Stimulated activated CD8-positive, alpha-beta memory T cell treated with anti-CD3 and anti-CD28 coated beads, Interleukin-2, amount 100 ng/mL, for 1 hour (primary cell): ENCODE data around the gene HDDC3.

Experiments used
- DNase-seq, 2 donors: peaks; one replicate each; pipeline ENCODE4 v3.0.0-alpha.2; 2020; ENCODE audit warnings: low read depth in 2 of 2

Gene HDDC3

DNA sequence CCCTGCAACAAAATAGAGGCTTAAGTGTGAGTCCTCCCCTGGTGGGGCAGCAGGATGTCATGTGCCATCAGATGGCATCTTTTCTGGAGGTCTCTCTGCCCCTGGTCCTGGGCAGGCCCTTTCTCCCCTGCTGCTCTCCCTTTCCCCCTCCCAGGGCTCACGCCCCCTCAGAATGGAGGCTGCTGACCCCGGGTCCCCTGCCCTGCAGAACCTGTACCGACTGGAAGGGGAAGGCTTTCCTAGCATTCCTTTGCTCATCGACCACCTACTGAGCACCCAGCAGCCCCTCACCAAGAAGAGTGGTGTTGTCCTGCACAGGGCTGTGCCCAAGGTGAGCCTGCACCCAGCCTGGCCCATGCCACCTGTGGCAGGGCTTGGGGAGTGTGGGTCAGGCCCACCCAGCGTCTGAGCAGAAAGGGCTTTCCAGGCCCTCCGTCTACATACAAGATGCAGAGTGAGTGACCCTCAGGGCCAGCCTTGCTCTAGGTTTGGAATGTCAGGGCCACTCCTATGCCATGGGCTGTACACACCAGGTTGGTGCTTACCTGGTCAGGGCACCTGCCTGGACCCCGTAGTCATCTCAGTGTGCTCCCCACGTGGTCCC lies 40.9 kb downstream of the HDDC3 start:
- no peak for DNase-seq

DNA sequence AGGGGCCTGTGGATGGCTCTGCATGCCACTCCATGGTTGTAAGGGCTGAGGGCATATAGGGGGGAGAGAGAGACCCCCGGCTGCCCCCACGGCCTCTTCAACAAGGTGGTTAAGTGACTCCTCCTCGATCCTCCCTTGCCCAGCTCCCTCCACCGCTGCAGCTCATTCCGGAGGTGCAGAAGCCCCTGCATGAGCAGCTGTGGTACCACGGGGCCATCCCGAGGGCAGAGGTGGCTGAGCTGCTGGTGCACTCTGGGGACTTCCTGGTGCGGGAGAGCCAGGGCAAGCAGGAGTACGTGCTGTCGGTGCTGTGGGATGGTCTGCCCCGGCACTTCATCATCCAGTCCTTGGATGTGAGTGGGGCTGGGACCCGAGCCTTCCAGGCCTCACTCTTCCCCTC lies 41.5 kb downstream of the HDDC3 start:
- no peak for DNase-seq

DNA sequence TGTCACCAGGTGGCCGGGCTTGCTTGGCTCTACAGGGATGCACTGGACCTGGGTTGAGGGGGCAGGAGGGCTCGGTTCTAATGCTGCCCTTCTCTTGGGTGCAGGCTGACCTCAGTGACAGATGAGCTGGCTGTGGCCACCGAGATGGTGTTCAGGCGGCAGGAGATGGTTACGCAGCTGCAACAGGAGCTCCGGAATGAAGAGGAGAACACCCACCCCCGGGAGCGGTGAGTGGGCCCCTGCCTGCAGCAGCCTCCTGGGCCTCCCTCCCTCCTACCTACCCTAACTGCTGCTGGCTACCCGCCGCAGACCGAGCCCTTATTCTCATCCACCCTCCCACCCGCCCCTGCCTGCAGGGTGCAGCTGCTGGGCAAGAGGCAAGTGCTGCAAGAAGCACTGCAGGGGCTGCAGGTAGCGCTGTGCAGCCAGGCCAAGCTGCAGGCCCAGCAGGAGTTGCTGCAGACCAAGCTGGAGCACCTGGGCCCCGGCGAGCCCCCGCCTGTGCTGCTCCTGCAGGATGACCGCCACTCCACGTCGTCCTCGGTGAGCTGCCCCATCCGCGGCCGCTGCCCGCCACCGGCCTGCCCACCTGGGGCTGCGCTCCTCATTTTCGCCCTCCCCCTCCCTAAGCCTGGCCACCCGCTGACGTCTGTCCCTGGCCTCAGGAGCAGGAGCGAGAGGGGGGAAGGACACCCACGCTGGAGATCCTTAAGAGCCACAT lies 42.5 kb downstream of the HDDC3 start:
- no peak for DNase-seq

DNA sequence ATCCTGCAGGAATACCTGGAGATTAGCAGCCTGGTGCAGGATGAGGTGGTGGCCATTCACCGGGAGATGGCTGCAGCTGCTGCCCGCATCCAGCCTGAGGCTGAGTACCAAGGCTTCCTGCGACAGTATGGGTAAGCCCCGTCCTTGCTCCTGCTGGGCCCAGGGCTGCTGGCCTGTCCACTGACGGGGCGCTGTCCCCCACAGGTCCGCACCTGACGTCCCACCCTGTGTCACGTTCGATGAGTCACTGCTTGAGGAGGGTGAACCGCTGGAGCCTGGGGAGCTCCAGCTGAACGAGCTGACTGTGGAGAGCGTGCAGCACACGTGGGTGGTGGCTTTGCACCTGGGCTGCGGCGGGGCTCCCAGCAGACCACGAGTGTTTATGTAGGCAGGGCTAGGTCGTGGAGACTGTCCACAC lies 43.0 kb downstream of the HDDC3 start:
- no peak for DNase-seq

DNA sequence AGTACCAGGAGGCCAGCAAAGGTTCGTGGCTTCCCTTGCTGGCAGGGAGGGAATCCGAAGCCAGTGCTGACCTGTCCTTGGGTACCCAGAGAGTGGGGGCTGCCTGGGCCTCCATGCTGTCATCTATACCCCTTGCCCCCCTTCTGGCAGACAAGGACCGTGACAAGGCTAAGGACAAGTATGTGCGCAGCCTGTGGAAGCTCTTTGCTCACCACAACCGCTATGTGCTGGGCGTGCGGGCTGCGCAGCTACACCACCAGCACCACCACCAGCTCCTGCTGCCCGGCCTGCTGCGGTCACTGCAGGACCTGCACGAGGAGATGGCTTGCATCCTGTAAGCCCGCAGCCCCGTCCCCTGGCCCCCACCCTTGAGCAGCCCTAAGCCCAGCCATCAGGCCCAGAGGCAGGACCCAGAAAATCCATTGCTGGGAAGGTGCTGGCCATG lies 45.3 kb downstream of the HDDC3 start:
- DNase-seq, result no peak

DNA sequence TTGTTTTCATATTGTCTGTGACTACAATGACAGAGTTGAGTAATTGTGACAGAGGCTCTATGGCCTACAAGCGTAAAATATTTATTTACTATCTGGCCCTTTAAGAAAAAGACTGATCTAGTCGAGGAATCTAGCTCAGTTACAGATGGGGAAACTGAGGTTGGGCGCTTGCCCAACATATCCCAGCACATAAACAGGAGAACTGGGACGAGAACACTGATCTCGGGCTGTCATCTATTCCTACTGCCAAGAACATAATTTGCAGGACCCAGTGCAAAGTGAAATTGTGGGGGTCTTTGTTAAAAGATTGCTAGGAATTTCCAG lies 46.1 kb downstream of the HDDC3 start:
- no peak for DNase-seq

DNA sequence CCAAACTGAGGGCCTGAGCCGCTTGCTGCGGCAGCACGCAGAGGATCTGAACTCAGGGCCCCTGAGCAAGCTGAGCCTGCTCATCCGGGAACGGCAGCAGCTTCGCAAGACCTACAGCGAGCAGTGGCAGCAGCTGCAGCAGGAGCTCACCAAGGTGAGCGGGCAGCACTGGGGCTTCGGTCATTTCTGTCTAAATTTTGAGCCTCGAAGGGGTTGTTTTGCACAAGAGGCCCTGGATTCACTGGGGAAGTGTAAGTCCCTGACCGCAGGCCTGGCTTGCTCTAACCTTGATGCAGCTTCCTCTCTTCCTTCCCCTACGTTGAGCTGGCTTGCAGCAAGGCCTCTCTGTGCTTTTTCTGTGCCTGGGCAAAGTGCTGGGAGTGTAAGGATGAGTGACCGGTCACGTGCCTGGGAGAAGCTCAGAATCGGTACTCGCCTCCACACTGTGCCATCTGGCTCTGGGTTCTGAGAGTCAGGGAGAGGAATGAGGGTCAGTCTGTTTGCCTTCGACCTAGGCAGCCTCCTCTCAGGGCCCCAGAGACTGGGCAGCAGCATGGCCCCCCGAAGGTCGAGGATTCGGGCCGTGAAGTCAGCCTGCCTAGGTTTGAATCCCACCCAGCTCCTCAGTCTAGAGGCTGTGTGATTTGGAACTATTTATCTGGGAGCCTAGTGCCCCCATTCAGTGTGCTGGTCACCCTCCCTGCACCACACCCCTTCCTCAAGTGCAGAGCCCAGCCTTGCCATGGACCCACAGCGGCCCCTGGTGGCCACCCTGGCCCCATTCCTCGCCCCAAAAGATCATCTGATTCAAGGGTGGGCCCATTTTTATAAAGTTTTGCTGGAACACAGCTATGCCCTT lies 46.7 kb downstream of the HDDC3 start:
- peak; percentile 59 to 68 for DNase-seq

DNA sequence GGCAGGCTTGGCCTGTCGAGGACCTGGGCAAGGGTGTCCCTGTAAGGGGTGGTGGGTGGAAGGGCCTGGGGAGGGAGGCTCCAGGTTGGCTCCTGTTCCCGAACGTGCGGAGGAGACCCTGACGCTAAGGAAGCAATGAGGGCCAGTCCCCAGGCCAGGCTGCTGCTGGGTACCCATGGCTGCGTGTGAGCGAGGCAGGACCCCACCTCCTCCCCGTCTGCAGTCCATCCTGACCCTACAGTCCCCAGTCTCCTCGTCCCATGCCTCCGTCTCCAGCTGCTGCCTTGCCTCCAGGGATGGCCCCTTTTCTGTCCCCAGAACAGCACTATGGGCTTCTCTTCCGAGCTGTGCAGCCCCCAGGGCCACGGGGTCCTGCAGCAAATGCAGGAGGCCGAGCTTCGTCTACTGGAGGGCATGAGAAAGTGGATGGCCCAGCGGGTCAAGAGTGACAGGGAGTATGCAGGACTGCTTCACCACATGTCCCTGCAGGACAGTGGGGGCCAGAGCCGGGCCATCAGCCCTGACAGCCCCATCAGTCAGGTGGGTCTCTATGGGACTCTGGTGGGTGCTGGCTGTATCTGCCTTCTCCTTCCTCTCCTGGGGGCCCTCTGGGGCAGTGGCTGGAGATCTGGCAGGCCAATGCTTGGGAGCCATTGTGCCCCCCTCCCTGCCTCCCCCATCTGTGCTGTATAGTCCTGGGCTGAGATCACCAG lies 47.5 kb downstream of the HDDC3 start:
- DNase-seq, result no peak

DNA sequence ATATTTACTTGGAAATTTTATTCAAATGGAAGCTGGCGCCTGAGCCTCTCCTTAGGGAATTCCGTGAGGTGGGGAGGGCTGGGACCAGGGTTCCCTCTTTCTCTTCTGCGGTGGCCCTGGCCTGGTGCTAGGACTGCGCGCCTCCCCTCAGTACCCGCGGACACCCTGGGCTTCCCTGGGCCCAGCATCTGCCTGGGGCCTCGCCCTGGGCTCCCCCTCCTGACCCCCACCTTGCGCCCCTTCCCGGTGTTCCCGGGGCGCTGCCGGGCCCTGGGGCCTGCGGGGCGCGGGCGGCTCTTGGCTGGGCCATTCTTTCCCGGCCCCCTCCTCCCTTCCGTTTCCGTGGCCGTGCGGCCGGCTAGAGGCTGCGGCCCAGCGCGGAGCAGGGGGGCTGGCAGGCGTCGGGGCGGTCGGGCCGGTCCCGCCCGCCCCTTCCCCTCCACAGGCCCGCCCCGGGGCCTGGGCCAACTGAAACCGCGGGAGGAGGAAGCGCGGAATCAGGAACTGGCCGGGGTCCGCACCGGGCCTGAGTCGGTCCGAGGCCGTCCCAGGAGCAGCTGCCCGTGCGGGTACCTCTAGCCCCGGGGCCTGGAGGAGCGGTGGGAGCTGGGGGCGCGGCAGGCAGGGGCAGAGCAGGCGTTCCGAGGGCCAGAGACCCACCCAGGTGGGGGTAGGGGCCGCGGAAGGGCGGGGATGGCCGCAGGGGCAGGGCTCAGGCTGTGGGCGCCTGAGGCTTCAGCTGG lies 48.2 kb downstream of the HDDC3 start, which contains the start of gene FES:
FES (plus strand) TSS at position 529 of the 743 bp plus-strand sequence. CDS start 542 bp downstream, outside the sequence.
- no peak for DNase-seq

DNA sequence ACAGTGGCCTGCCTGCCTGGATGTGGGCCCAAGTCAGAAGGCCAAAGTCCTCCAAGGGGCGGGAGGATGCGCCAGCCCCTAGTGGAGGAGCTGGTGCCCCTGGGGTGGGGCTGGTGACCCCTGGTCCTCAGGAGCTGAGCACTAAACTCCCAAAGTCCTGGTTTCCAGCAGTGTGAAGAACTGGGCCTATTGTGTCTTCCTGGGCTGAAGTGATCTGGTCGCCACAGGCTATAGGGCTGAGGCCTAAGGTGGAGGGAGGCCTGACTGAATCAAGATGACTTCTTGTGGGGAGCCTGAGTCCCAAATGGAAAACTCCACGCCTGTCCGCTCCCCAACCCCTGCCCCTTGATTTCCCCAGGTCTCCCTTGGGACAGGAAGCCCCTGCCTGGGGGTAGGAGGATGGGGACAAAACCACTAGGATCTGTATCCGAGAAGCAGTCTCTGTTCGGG lies 48.8 kb downstream of the HDDC3 start:
- DNase-seq, result no peak

DNA sequence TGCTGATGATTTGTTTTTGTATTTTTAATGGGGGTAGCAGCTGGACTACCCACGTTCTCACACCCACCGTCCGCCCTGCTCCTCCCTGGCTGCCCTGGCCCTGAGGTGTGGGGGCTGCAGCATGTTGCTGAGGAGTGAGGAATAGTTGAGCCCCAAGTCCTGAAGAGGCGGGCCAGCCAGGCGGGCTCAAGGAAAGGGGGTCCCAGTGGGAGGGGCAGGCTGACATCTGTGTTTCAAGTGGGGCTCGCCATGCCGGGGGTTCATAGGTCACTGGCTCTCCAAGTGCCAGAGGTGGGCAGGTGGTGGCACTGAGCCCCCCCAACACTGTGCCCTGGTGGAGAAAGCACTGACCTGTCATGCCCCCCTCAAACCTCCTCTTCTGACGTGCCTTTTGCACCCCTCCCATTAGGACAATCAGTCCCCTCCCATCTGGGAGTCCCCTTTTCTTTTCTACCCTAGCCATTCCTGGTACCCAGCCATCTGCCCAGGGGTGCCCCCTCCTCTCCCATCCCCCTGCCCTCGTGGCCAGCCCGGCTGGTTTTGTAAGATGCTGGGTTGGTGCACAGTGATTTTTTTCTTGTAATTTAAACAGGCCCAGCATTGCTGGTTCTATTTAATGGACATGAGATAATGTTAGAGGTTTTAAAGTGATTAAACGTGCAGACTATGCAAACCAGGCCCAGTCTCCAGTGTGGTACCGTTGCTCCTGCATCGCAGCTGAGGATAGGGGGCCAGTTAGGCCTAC lies 49.4 kb downstream of the HDDC3 start:
- DNase-seq, result no peak

DNA sequence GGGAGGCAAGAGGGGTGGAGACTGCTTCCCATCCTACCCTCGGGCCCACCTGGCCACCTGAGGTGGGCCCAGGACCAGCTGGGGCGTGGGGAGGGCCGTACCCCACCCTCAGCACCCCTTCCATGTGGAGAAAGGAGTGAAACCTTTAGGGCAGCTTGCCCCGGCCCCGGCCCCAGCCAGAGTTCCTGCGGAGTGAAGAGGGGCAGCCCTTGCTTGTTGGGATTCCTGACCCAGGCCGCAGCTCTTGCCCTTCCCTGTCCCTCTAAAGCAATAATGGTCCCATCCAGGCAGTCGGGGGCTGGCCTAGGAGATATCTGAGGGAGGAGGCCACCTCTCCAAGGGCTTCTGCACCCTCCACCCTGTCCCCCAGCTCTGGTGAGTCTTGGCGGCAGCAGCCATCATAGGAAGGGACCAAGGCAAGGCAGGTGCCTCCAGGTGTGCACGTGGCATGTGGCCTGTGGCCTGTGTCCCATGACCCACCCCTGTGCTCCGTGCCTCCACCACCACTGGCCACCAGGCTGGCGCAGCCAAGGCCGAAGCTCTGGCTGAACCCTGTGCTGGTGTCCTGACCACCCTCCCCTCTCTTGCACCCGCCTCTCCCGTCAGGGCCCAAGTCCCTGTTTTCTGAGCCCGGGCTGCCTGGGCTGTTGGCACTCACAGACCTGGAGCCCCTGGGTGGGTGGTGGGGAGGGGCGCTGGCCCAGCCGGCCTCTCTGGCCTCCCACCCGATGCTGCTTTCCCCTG lies 50.2 kb downstream of the HDDC3 start:
- DNase-seq, result no peak

DNA sequence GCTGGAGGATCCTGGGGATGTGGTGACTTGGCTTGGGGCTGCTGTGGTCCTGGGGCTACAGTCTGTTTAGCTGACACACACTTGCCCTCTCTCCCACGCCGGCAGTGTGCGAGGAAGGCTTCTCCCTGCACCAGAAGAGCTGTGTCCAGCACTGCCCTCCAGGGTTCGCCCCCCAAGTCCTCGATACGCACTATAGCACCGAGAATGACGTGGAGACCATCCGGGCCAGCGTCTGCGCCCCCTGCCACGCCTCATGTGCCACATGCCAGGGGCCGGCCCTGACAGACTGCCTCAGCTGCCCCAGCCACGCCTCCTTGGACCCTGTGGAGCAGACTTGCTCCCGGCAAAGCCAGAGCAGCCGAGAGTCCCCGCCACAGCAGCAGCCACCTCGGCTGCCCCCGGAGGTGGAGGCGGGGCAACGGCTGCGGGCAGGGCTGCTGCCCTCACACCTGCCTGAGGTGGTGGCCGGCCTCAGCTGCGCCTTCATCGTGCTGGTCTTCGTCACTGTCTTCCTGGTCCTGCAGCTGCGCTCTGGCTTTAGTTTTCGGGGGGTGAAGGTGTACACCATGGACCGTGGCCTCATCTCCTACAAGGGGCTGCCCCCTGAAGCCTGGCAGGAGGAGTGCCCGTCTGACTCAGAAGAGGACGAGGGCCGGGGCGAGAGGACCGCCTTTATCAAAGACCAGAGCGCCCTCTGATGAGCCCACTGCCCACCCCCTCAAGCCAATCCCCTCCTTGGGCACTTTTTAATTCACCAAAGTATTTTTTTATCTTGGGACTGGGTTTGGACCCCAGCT lies 51.0 kb downstream of the HDDC3 start:
- no peak for DNase-seq

DNA sequence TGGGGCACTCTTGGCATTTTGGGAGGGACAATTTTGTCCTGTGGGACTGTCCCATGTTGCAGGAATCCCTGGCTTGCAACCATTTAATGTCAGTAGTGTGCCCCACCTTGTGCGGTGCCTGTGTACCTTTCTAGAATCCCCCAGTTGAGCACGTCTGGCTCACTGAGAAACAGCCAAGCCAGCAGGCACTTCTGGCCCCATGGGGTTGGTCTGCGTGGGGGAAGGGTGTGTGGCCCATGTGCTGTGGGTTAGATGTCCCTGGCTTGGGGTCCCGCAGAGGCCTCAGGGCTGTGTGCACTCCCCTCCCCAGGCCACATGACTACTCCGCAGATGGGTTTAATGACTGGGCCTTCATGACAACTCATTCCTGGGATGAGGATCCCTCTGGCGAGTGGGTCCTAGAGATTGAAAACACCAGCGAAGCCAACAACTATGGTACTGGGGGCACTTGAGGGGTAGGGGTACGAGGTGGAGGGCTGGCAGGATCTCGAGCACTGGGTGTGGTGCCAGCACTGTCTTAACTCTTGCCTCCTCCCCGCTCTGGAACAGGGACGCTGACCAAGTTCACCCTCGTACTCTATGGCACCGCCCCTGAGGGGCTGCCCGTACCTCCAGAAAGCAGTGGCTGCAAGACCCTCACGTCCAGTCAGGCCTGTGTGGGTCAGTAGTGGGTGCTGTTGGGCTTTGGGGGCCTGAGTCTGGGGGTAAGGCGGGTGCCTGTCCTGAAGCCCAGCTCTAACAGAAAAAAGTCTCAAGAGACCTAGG lies 51.8 kb downstream of the HDDC3 start:
- no peak for DNase-seq
